ENCODE measurements around the gene SAMD15.
A peak's percentile ranks its signal among the peaks of the same experiment; 100 is the strongest.
"Not testable (repeated sequence)": the region's sequence is repeated elsewhere in the genome, so short reads cannot be mapped to it uniquely, and the experiment has no call there.

The SAMD15 gene

GRCh38 chr14:77376771-77377501 lies at the start of gene SAMD15, which contains the start of gene TMED8:
TSS of gene SAMD15 (plus strand) at chr14:77377379. CDS start at chr14:77377419, 40 bp downstream.
TSS of gene TMED8 (minus strand) at chr14:77377094. CDS start at chr14:77377053, 41 bp downstream.
- TF ChIP-seq Cebpa-rat (IDR thresholded peaks at IDR 0.05): no peak
- Histone ChIP-seq H3K9ac (peak within 1 kb of the TSS; percentile 91), H3K36me3 (no peaks in the 10 kb centered on the region), H3K9me3 (no peaks in the 10 kb centered on the region), H3K4me3 (peak within 1 kb of the TSS; percentile 90), H3K4me2 (peak within 1 kb of the TSS; percentile 93), H3K27me3 (no peaks in the 10 kb centered on the region), H3K4me1 (peaks cover 28% of the 10 kb centered on the region), H3K27ac (peak within 1 kb of the TSS; percentile 85), H4K20me1 (no peaks in the 10 kb centered on the region)

- no peaks in the 10 kb centered on the region for H3K4me1 ChIP-seq
- no peak for TF ChIP-seq Cebpa-rat (IDR thresholded peaks at IDR 0.05)
- no peak overlapping the region for H3K27ac ChIP-seq
- no peaks in the 10 kb centered on the region for H3K36me3 ChIP-seq
- H3K9ac ChIP-seq: no peak overlapping the region
- H3K4me2 ChIP-seq: no peak overlapping the region
- H3K9me3 ChIP-seq: no peaks in the 10 kb centered on the region
- no peaks in the 10 kb centered on the region for H4K20me1 ChIP-seq
- H3K4me3 ChIP-seq: no peak overlapping the region
- no peaks in the 10 kb centered on the region for H3K27me3 ChIP-seq
These were observed 47.3 kb upstream of the SAMD15 start for GRCh38 chr14:77329872-77330271.

- H3K27me3 ChIP-seq: no peaks in the 10 kb centered on the region
- TF ChIP-seq Cebpa-rat (IDR thresholded peaks at IDR 0.05): no peak
- no peak overlapping the region for H3K4me2 ChIP-seq
- H3K4me3 ChIP-seq: no peak overlapping the region
- peaks cover 23% of the 10 kb centered on the region for H3K36me3 ChIP-seq
- no peak overlapping the region for H3K27ac ChIP-seq
- no peak overlapping the region for H3K9ac ChIP-seq
- no peaks in the 10 kb centered on the region for H4K20me1 ChIP-seq
- H3K4me1 ChIP-seq: no peaks in the 10 kb centered on the region
- no peaks in the 10 kb centered on the region for H3K9me3 ChIP-seq
These were observed 41.6 kb upstream of the SAMD15 start for GRCh38 chr14:77335576-77335975.

GRCh38 chr14:77337255-77337654 lies 39.9 kb upstream of the SAMD15 start:
- H3K9me3 ChIP-seq, H3K9ac ChIP-seq, H3K27ac ChIP-seq, H3K4me2 ChIP-seq, H4K20me1 ChIP-seq, H3K4me3 ChIP-seq, H3K4me1 ChIP-seq, H3K27me3 ChIP-seq: not testable (repeated sequence)
- H3K36me3 ChIP-seq: peaks cover 40% of the 10 kb centered on the region

- H3K9me3 ChIP-seq: no peaks in the 10 kb centered on the region
- H3K36me3 ChIP-seq: peaks cover 46% of the 10 kb centered on the region
- TF ChIP-seq Cebpa-rat (IDR thresholded peaks at IDR 0.05): no peak
- H3K4me3 ChIP-seq: no peak overlapping the region
- no peak overlapping the region for H3K27ac ChIP-seq
- no peak overlapping the region for H3K4me2 ChIP-seq
- H3K9ac ChIP-seq: no peak overlapping the region
- no peaks in the 10 kb centered on the region for H3K27me3 ChIP-seq
- H3K4me1 ChIP-seq: no peaks in the 10 kb centered on the region
- H4K20me1 ChIP-seq: no peaks in the 10 kb centered on the region
These were observed 39.3 kb upstream of the SAMD15 start for GRCh38 chr14:77337880-77338279.

- no peaks in the 10 kb centered on the region for H3K9me3 ChIP-seq
- H3K4me2 ChIP-seq: no peak overlapping the region
- no peaks in the 10 kb centered on the region for H3K27me3 ChIP-seq
- TF ChIP-seq Cebpa-rat (IDR thresholded peaks at IDR 0.05): no peak
- no peaks in the 10 kb centered on the region for H4K20me1 ChIP-seq
- no peak overlapping the region for H3K27ac ChIP-seq
- no peak overlapping the region for H3K9ac ChIP-seq
- no peak overlapping the region for H3K4me3 ChIP-seq
- H3K36me3 ChIP-seq: peaks cover 50% of the 10 kb centered on the region
- no peaks in the 10 kb centered on the region for H3K4me1 ChIP-seq
These were observed 38.9 kb upstream of the SAMD15 start for GRCh38 chr14:77338302-77338701.

GRCh38 chr14:77339407-77339806 lies 37.8 kb upstream of the SAMD15 start:
- no peak for TF ChIP-seq Cebpa-rat (IDR thresholded peaks at IDR 0.05)
- Histone ChIP-seq H4K20me1 (no peaks in the 10 kb centered on the region), H3K27ac (no peak overlapping the region), H3K4me2 (no peak overlapping the region), H3K9me3 (no peaks in the 10 kb centered on the region), H3K27me3 (no peaks in the 10 kb centered on the region), H3K4me1 (no peaks in the 10 kb centered on the region), H3K4me3 (no peak overlapping the region), H3K36me3 (peaks cover 61% of the 10 kb centered on the region), H3K9ac (no peak overlapping the region)

GRCh38 chr14:77340389-77340788 lies 36.8 kb upstream of the SAMD15 start:
- H3K36me3 ChIP-seq: peaks cover 61% of the 10 kb centered on the region
- no peak for TF ChIP-seq Cebpa-rat (IDR thresholded peaks at IDR 0.05)
- no peaks in the 10 kb centered on the region for H3K27me3 ChIP-seq
- H3K4me1 ChIP-seq: no peaks in the 10 kb centered on the region
- H3K9me3 ChIP-seq: no peaks in the 10 kb centered on the region
- H3K9ac ChIP-seq: no peak overlapping the region
- no peak overlapping the region for H3K4me2 ChIP-seq
- H3K4me3 ChIP-seq: no peak overlapping the region
- H4K20me1 ChIP-seq: no peaks in the 10 kb centered on the region
- H3K27ac ChIP-seq: no peak overlapping the region

GRCh38 chr14:77342726-77343397 lies 34.3 kb upstream of the SAMD15 start:
- no peak overlapping the region for H3K4me2 ChIP-seq
- H3K4me1 ChIP-seq: no peaks in the 10 kb centered on the region
- peaks cover 56% of the 10 kb centered on the region for H3K36me3 ChIP-seq
- no peak overlapping the region for H3K9ac ChIP-seq
- no peaks in the 10 kb centered on the region for H4K20me1 ChIP-seq
- no peaks in the 10 kb centered on the region for H3K9me3 ChIP-seq
- no peaks in the 10 kb centered on the region for H3K27me3 ChIP-seq
- TF ChIP-seq Cebpa-rat (IDR thresholded peaks at IDR 0.05): no peak
- no peak overlapping the region for H3K27ac ChIP-seq
- no peak overlapping the region for H3K4me3 ChIP-seq

GRCh38 chr14:77343662-77344061 lies 33.5 kb upstream of the SAMD15 start:
- Histone ChIP-seq H3K9me3 (no peaks in the 10 kb centered on the region), H3K4me1 (no peaks in the 10 kb centered on the region), H4K20me1 (no peaks in the 10 kb centered on the region), H3K4me2 (no peak overlapping the region), H3K9ac (no peak overlapping the region), H3K4me3 (no peak overlapping the region), H3K27ac (no peak overlapping the region), H3K27me3 (no peaks in the 10 kb centered on the region), H3K36me3 (peaks cover 58% of the 10 kb centered on the region)
- TF ChIP-seq Cebpa-rat (IDR thresholded peaks at IDR 0.05): no peak
